Measurements from ENCODE around the gene NLGN1. TPM values are rescaled to one million over a fixed set of nuclear protein-coding genes. Genes with fewer than 3 reads are reported as not detected.

Gene NLGN1
- total and polyA plus RNA-seq, 8 donors = 3.1 to 11.9 (median 8.0) TPM

- Histone ChIP-seq H3K4me1 (no peaks in the 10 kb centered on the region), H3K9me3 (peaks cover 0 to 2% of the 10 kb centered on the region in 2 donors), H3K36me3 (no peaks in the 10 kb centered on the region), H3K4me3 (no peak overlapping the region), H3K27ac (no peak overlapping the region), H3K27me3 (no peaks in the 10 kb centered on the region)
- no peak for DNase-seq
- ATAC-seq = no peak
- intact Hi-C loops (cut with DNase I) = no loop called here
- TF ChIP-seq CTCF (IDR thresholded peaks at IDR 0.05) = no peak
Measured at GRCh38 chr3:173986861-173987410, 589.4 kb downstream of the NLGN1 start.

- Histone ChIP-seq H3K9me3 (peaks cover 0 to 2% of the 10 kb centered on the region in 2 donors), H3K27ac (no peak overlapping the region), H3K27me3 (no peaks in the 10 kb centered on the region), H3K36me3 (no peaks in the 10 kb centered on the region), H3K4me3 (no peak overlapping the region), H3K4me1 (no peaks in the 10 kb centered on the region)
- no peak for ATAC-seq
- intact Hi-C loops (cut with DNase I) = no loop called here
- DNase-seq = no peak
- no peak for TF ChIP-seq CTCF (IDR thresholded peaks at IDR 0.05)
Measured at GRCh38 chr3:173988909-173989308, 591.4 kb downstream of the NLGN1 start.

- Histone ChIP-seq H3K36me3 (no peaks in the 10 kb centered on the region), H3K9me3 (no peaks in the 10 kb centered on the region), H3K4me1 (no peaks in the 10 kb centered on the region), H3K27ac (no peak overlapping the region), H3K27me3 (no peaks in the 10 kb centered on the region), H3K4me3 (no peak overlapping the region)
- DNase-seq (no peak), ATAC-seq (no peak)
- no peak for TF ChIP-seq CTCF (IDR thresholded peaks at IDR 0.05)
- intact Hi-C loops (cut with DNase I) = no loop called here
Measured at GRCh38 chr3:173992416-173992815, 594.9 kb downstream of the NLGN1 start.

GRCh38 chr3:173993299-173993698 is 595.8 kb downstream of the NLGN1 start:
- ATAC-seq (no peak), DNase-seq (peak in 1 of 4 donors; percentile 14)
- Histone ChIP-seq H3K4me1 (no peaks in the 10 kb centered on the region), H3K27me3 (no peaks in the 10 kb centered on the region), H3K9me3 (no peaks in the 10 kb centered on the region), H3K36me3 (no peaks in the 10 kb centered on the region), H3K27ac (no peak overlapping the region), H3K4me3 (no peak overlapping the region)
- intact Hi-C loops (cut with DNase I) = no loop called here
- no peak for TF ChIP-seq CTCF (IDR thresholded peaks at IDR 0.05)

GRCh38 chr3:174000675-174001074 is 603.1 kb downstream of the NLGN1 start:
- H3K27ac ChIP-seq = no peak overlapping the region
- H3K9me3 ChIP-seq = no peaks in the 10 kb centered on the region
- ATAC-seq (no peak), DNase-seq (no peak)
- intact Hi-C loops (cut with DNase I) = no loop called here
- no peaks in the 10 kb centered on the region for H3K27me3 ChIP-seq
- no peaks in the 10 kb centered on the region for H3K4me1 ChIP-seq
- H3K36me3 ChIP-seq = no peaks in the 10 kb centered on the region
- H3K4me3 ChIP-seq = no peak overlapping the region
- no peak for TF ChIP-seq CTCF (IDR thresholded peaks at IDR 0.05)
